Left ventricle myocardium inferior (tissue), 1 donor: ENCODE data around the gene SBF2. TPM values are rescaled to one million over a fixed set of nuclear protein-coding genes. Genes with fewer than 3 reads are reported as not detected.
A peak's percentile ranks its signal among the peaks of the same experiment; 100 is the strongest.

Experiments used
- DNase-seq: peaks from one replicate; pipeline ENCODE4 v3.0.0-alpha.2; 2020
- H3K27ac ChIP-seq: fragments of 200-600 bp; replicated peaks from 2 replicates; pipeline ENCODE4 v1.8.0; 2021
- H3K27me3 ChIP-seq: fragments of 200-600 bp; 2 replicates; pipeline ENCODE4 v1.8.0; 2021; ENCODE audit warnings: low read depth
- H3K36me3 ChIP-seq: fragments of 200-600 bp; 2 replicates; pipeline ENCODE4 v1.8.0; 2021
- H3K4me1 ChIP-seq: fragments of 200-600 bp; 2 replicates; pipeline ENCODE4 v1.8.0; 2021
- H3K4me3 ChIP-seq: fragments of 200-600 bp; 2 replicates; pipeline ENCODE4 v1.8.0; 2021; ENCODE audit warnings: mild to moderate bottlenecking, moderate library complexity
- H3K9me3 ChIP-seq: fragments of 200-600 bp; replicated peaks from 2 replicates; pipeline ENCODE4 v1.8.0; 2021
- CTCF ChIP-seq: fragments of 200-600 bp; IDR thresholded peaks from 2 replicates; pipeline ENCODE4 v1.8.0; 2021; ENCODE audit warnings: antibody characterized with exemption, mild to moderate bottlenecking, borderline replicate concordance
- intact Hi-C: fragments of 100-400 bp; cut with micrococcal nuclease; formaldehyde crosslinking; loops from one replicate; pipeline ENCODE4 v1.11.0; 2022
- total RNA-seq: library from RNA; stranded (reverse); fragmentation: NEBNext Ultra II Directional; extraction: Animal tissue kit (Norgen Biotek cat#: 25700); gene quantifications from one replicate; pipeline ENCODE4 v1.2.1, GENCODE V29; 2021
- donor health status: DM: no; HTN: yes; CAD: no; lungs with severe emphysema.

Gene SBF2
- total RNA-seq, 1 donor from 2014 or later: 17.8 TPM

DNA sequence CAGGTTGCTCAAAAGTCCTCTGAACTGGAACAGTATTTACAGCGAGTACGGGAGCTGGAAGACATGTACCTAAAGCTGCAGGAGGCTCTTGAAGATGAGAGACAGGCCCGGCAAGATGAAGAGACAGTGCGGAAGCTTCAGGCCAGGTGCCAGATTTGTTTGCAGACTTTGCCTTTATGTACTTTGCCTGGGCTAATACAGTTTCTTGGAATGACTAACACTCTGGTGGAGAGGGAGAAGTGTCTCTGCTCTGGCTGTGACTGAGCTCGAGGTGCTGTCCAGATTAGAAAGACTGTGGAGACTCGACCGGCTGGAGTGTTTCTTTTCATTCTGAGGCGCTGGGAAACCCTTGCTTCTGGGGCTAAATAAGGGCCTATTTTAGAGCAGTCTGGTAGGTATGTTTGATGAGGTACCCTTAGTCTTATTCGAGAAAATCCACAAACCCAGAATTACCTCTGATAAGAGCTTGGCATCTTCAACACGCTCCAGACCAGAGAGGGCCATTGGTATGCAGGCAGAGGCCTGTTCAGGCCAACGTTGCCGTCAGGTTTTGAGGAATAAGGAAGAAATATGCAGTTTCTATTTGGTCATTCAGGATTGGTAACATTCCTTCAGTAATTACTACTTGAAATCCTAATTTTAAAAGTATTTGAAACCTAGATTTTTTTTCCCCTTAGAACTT, 553.7 kb downstream of the SBF2 start:
- Histone ChIP-seq H3K4me1 (peaks cover 23% of the 10 kb centered on the region), H3K27ac (no peak overlapping the region), H3K36me3 (peaks cover 64% of the 10 kb centered on the region), H3K9me3 (peaks cover 11% of the 10 kb centered on the region), H3K4me3 (no peak overlapping the region), H3K27me3 (no peaks in the 10 kb centered on the region)
- TF ChIP-seq CTCF: no peak
- no peak for DNase-seq
- intact Hi-C loops: no loop called here

GRCh38 chr11:9739123-9739900, 554.7 kb downstream of the SBF2 start:
- no peak for DNase-seq
- Histone ChIP-seq H3K4me1 (peaks cover 23% of the 10 kb centered on the region), H3K9me3 (peaks cover 13% of the 10 kb centered on the region), H3K27me3 (no peaks in the 10 kb centered on the region), H3K36me3 (peaks cover 75% of the 10 kb centered on the region), H3K4me3 (no peak overlapping the region), H3K27ac (peak overlapping the region; percentile 25)
- intact Hi-C loops: no loop called here
- TF ChIP-seq CTCF: no peak

GRCh38 chr11:9738707-9739106, 555.3 kb downstream of the SBF2 start:
- no peak for DNase-seq
- Histone ChIP-seq H3K4me3 (no peak overlapping the region), H3K36me3 (peaks cover 78% of the 10 kb centered on the region), H3K4me1 (peaks cover 23% of the 10 kb centered on the region), H3K27me3 (no peaks in the 10 kb centered on the region), H3K9me3 (peaks cover 13% of the 10 kb centered on the region), H3K27ac (peak overlapping the region; percentile 13)
- TF ChIP-seq CTCF: no peak
- intact Hi-C loops: no loop called here

DNA sequence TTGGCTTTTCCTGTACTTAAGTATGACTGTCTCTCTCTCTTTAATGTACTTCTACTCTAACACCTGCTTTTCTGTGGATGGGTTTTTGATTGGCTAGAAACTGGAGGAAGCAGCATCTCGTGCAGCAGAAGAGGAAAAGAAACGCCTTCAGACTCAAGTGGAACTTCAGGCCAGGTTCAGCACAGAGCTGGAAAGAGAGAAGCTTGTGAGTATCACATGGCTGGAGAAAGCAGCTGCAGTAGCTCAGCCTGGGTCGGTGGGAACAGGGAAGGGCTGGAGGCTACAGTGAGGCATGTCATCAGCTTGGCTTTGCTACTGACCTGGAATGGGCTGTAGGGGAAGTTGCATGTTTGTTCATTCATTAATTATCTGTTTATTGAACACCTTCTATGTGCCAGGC, 555.9 kb downstream of the SBF2 start:
- Histone ChIP-seq H3K9me3 (peaks cover 13% of the 10 kb centered on the region), H3K4me1 (peaks cover 23% of the 10 kb centered on the region), H3K36me3 (peaks cover 84% of the 10 kb centered on the region), H3K27ac (peak overlapping the region; percentile 13), H3K4me3 (no peak overlapping the region), H3K27me3 (no peaks in the 10 kb centered on the region)
- no peak for TF ChIP-seq CTCF
- DNase-seq: no peak
- intact Hi-C loops: no loop called here

GRCh38 chr11:9736365-9736764, 557.7 kb downstream of the SBF2 start:
- H3K27me3 ChIP-seq: no peaks in the 10 kb centered on the region
- peaks cover 24% of the 10 kb centered on the region for H3K4me1 ChIP-seq
- DNase-seq: no peak
- H3K9me3 ChIP-seq: peaks cover 13% of the 10 kb centered on the region
- H3K27ac ChIP-seq: no peak overlapping the region
- H3K36me3 ChIP-seq: peaks cover 83% of the 10 kb centered on the region
- intact Hi-C loops: no loop called here
- TF ChIP-seq CTCF: no peak
- H3K4me3 ChIP-seq: no peak overlapping the region
